PFSK-1 (cell line): ENCODE measurements around the gene TRAF3IP3.

Experiments
- FOXP2 ChIP-seq: optimal IDR thresholded peaks from 2 replicates; pipeline ENCODE3; 2011; ENCODE audit warnings: borderline replicate concordance, control low read depth, inconsistent platforms; ENCODE audit not compliant: insufficient read depth; ENCODE audit errors: extremely low read length, extremely low read depth
- POLR2AphosphoS5 ChIP-seq: IDR thresholded peaks from 2 replicates; pipeline ENCODE4 v1.6.1; 2012; ENCODE audit warnings: low read depth, mild to moderate bottlenecking, control low read depth, low read length, moderate library complexity
- REST ChIP-seq, 2 experiments: IDR thresholded peaks; 2 replicates each; pipeline versions ENCODE4 v1.6.1 to v1.8.0; 2011 to 2012; ENCODE audit warnings: low read depth in 2 of 2, low read length in 2 of 2, control low read depth in 1 of 2, inconsistent platforms in 1 of 2, mild to moderate bottlenecking in 1 of 2, moderate library complexity in 1 of 2; ENCODE audit not compliant: insufficient read depth in 1 of 2
- SIN3A ChIP-seq: IDR thresholded peaks from 2 replicates; pipeline ENCODE4 v1.6.1; 2012; ENCODE audit warnings: mild to moderate bottlenecking, low read length, moderate library complexity, borderline replicate concordance; ENCODE audit not compliant: insufficient read depth
- TAF1 ChIP-seq: IDR thresholded peaks from 2 replicates; pipeline ENCODE4 v1.6.1; 2012; ENCODE audit warnings: low read length, control low read depth, borderline replicate concordance; ENCODE audit not compliant: insufficient read depth

The TRAF3IP3 gene

GRCh38 chr1:209785592-209785991 is 29.7 kb downstream of the TRAF3IP3 start:
- TF ChIP-seq TAF1 = no peak

- no peak for TF ChIP-seq REST (IDR thresholded peaks at IDR 0.05; ENCODE audit: insufficient read depth in 1 of 2, low read depth in 2 of 2, low read length in 2 of 2)
- TF ChIP-seq SIN3A = no peak
- TF ChIP-seq TAF1 = no peak
- TF ChIP-seq POLR2AphosphoS5 = no peak
- no peak for TF ChIP-seq FOXP2
These were observed 30.3 kb downstream of the TRAF3IP3 start for GRCh38 chr1:209786146-209786545.

GRCh38 chr1:209787551-209787950 is 31.7 kb downstream of the TRAF3IP3 start:
- no peak for TF ChIP-seq FOXP2
- no peak for TF ChIP-seq TAF1
- TF ChIP-seq REST (IDR thresholded peaks at IDR 0.05; ENCODE audit: insufficient read depth in 1 of 2, low read depth in 2 of 2, low read length in 2 of 2) = no peak
- TF ChIP-seq SIN3A = no peak
- TF ChIP-seq POLR2AphosphoS5 = no peak

- TF ChIP-seq REST (IDR thresholded peaks at IDR 0.05; ENCODE audit: insufficient read depth in 1 of 2, low read depth in 2 of 2, low read length in 2 of 2) = no peak
- no peak for TF ChIP-seq TAF1
These were observed 33.4 kb downstream of the TRAF3IP3 start for GRCh38 chr1:209789245-209789644.

- TF ChIP-seq FOXP2 = no peak
- TF ChIP-seq SIN3A = no peak
- TF ChIP-seq REST (IDR thresholded peaks at IDR 0.05; ENCODE audit: insufficient read depth in 1 of 2, low read depth in 2 of 2, low read length in 2 of 2) = no peak
- no peak for TF ChIP-seq POLR2AphosphoS5
- no peak for TF ChIP-seq TAF1
These were observed 34.7 kb downstream of the TRAF3IP3 start for GRCh38 chr1:209790286-209791193.
